ENCODE measurements around the gene PLXDC2.

The PLXDC2 gene

DNA sequence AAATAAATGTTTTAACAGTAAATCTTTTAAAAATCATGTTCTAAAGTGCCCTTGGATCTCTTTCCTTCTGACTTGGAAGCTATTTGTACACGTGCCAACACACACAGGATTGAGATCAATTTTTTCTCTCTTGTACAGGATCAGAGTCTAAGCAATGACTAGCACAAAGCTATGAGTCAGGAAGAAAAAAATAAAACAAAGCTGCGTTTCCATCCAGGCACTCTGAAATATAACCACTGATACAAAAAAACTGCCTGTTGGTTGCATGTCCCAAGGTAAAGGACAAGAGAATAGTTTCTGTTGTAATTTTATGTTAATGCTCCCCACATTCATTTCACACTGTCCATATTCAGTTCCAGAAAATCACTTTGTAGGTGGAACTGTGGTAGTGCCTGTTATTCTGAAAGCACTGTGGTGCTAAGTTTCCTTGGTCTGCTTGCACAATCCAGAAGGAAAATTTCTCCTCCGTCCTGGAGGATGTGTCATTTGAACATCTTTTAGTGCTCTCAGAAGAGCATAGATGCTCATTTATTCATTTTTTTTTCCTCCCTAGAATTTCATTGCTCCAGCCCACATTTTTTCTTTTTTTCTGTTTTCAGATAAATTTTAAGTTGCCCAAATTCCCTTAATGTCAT is 113.4 kb downstream of the PLXDC2 start:
- POLR2A ChIA-PET = no interaction called here
- no peak for TF ChIP-seq BHLHE40 (IDR thresholded peaks at IDR 0.05; ENCODE audit: borderline replicate concordance)
- no peak for TF ChIP-seq ARNT (IDR thresholded peaks at IDR 0.05)
- TF ChIP-seq SP1 (IDR thresholded peaks at IDR 0.05) = no peak
- no peak for TF ChIP-seq LEF1 (IDR thresholded peaks at IDR 0.05; ENCODE audit: borderline replicate concordance)
- TF ChIP-seq NFRKB (IDR thresholded peaks at IDR 0.05) = no peak
- DNase-seq (ENCODE audit: extremely low spot score) = no peak
- CTCF ChIA-PET = no interaction called here

DNA sequence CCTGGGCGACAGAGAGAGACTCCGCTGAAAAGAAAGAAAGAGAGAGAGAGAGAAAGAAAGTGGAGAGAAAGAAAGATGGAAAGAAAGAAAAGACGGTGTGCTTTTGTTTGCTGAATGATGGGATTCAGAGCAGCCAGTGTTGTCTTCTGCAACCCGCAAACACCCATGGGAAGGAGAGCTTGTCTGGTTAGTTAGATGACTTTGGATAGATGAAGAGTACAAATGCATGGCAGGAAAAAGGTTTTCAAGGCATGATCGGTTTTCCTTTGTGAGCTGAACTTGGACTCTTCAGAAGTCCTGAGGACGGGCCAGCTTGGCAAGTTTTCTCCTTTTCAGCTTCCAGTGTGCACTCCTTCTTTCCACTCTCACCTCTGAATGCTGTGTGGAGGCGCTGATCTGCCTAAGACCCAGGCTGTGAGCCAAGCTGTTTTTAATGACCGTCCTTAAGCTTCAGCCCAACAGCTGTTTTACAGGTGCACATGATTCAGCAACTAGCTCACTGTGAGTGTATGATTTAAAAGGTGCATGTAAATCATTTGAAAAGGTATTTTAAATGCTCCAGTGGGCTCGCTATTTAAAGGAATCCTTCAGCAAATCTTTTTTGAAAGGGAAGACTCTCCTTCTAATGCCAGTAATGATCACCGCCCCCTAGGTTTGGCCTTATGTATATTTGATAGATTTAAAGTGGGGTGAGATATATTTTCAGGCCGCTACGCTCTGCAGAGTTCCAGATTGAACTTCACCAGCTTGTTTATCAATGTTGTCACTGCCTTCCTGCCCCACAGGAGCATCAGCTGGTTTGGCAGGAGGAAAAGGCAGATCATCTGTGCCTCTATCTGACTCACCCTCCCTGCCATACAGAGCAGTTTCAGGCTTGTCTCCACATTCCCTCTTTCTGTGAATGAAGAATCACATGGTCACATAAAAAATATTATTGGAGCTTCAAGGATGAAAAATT is 115.0 kb downstream of the PLXDC2 start:
- CTCF ChIA-PET = no interaction called here

DNA sequence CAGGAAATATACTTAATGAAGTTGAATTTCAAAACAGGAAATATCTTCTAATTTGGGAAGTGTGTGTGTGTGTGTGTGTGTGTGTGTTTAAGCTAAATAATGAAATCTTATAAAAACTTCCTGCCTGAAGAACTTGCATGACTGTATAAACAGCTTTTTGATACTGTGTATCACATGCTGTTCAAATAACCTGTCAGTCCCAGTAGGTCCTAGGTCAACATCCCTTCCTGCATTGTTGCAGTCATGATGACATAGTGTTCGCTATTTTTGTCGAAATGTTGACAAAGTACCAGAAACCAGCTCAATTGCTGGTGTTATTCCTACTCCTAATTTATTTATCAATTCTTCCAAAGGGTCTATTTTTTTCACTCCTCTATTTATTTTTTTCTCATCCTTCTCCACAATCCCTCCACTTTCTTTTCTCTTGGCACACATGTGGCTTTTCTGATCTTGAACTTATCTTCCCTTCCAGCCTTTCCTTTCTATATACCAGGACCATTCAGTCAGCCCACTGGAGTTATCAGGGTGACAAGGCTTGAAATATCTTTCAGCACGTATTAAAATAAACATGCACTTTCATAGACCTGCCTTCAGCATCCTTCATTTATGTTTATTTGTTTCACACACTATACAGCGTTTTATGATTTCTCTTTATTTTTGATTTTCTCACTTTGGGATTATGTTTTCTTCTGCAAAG is 115.8 kb downstream of the PLXDC2 start:
- POLR2A ChIA-PET = no interaction called here
- DNase-seq (ENCODE audit: extremely low spot score) = no peak
- CTCF ChIA-PET = no interaction called here
- TF ChIP-seq FOXK2 (IDR thresholded peaks at IDR 0.05) (no peak), SUZ12 (IDR thresholded peaks at IDR 0.05) (no peak), NFRKB (IDR thresholded peaks at IDR 0.05) (no peak), ARNT (IDR thresholded peaks at IDR 0.05) (no peak), ZNF384 (IDR thresholded peaks at IDR 0.05) (no peak), TARDBP (IDR thresholded peaks at IDR 0.05) (no peak), ELF4 (IDR thresholded peaks at IDR 0.05) (no peak), SP1 (IDR thresholded peaks at IDR 0.05) (no peak), LEF1 (IDR thresholded peaks at IDR 0.05; ENCODE audit: borderline replicate concordance) (no peak), BHLHE40 (IDR thresholded peaks at IDR 0.05; ENCODE audit: borderline replicate concordance) (no peak), FOXA1 (IDR thresholded peaks at IDR 0.05) (no peak), HDGF (IDR thresholded peaks at IDR 0.05; ENCODE audit: borderline replicate concordance) (no peak), CTBP1 (IDR thresholded peaks at IDR 0.05; ENCODE audit: borderline replicate concordance) (no peak), L3MBTL2 (conservative IDR thresholded peaks at IDR 0.05) (no peak)
- TF ChIP-seq, protein P1, sequence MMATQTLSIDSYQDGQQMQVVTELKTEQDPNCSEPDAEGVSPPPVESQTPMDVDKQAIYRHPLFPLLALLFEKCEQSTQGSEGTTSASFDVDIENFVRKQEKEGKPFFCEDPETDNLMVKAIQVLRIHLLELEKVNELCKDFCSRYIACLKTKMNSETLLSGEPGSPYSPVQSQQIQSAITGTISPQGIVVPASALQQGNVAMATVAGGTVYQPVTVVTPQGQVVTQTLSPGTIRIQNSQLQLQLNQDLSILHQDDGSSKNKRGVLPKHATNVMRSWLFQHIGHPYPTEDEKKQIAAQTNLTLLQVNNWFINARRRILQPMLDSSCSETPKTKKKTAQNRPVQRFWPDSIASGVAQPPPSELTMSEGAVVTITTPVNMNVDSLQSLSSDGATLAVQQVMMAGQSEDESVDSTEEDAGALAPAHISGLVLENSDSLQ (IDR thresholded peaks at IDR 0.05) = no peak

More for the DNA sequence above, 115.0 kb downstream of the PLXDC2 start:
- DNase-seq (ENCODE audit: extremely low spot score) = no peak
- TF ChIP-seq NFRKB (IDR thresholded peaks at IDR 0.05) (no peak), L3MBTL2 (conservative IDR thresholded peaks at IDR 0.05) (no peak), ZNF384 (IDR thresholded peaks at IDR 0.05) (no peak), FOXA1 (IDR thresholded peaks at IDR 0.05) (no peak), ARNT (IDR thresholded peaks at IDR 0.05) (no peak), FOXM1 (IDR thresholded peaks at IDR 0.05; ENCODE audit: borderline replicate concordance) (no peak), ELF4 (IDR thresholded peaks at IDR 0.05) (no peak), BHLHE40 (IDR thresholded peaks at IDR 0.05; ENCODE audit: borderline replicate concordance) (no peak), CTBP1 (IDR thresholded peaks at IDR 0.05; ENCODE audit: borderline replicate concordance) (no peak)
- POLR2A ChIA-PET = no interaction called here

DNA sequence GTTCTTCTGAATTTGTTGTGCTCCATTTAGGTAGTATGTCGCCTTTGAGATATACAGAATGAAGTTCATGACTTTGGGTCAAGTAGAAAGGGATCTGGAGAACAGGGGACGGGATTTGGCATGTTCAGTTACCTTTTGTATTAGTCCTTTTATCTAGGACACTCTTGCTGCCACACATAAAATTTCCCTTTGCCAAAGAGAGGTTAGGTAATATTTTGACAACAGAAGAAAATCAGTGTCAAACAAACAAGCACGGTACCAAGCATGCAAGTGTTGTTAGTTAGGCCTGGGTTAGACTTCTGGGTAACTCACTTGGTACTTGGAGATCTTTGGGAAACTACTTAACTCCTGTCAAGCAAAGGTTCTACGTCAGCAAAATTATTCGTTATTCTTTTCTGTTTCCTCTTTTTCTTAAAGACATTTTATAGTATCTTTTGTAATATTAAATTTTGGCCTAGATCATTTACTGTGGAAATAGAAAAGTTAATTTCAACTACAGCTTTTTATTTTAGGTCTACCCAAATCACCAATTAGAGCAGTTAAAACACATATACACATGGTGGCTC is 116.7 kb downstream of the PLXDC2 start:
- TF ChIP-seq SUZ12 (IDR thresholded peaks at IDR 0.05) = no peak
- no peak for TF ChIP-seq ELF4 (IDR thresholded peaks at IDR 0.05)
- TF ChIP-seq, protein P1 (IDR thresholded peaks at IDR 0.05) = no peak
- no peak for TF ChIP-seq BHLHE40 (IDR thresholded peaks at IDR 0.05; ENCODE audit: borderline replicate concordance)
- no peak for TF ChIP-seq TARDBP (IDR thresholded peaks at IDR 0.05)
- TF ChIP-seq FOXA1 (IDR thresholded peaks at IDR 0.05) = no peak
- no peak for TF ChIP-seq CTBP1 (IDR thresholded peaks at IDR 0.05; ENCODE audit: borderline replicate concordance)
- no peak for TF ChIP-seq LEF1 (IDR thresholded peaks at IDR 0.05; ENCODE audit: borderline replicate concordance)
- no peak for TF ChIP-seq SP1 (IDR thresholded peaks at IDR 0.05)
- TF ChIP-seq NFRKB (IDR thresholded peaks at IDR 0.05) = no peak
- TF ChIP-seq L3MBTL2 (conservative IDR thresholded peaks at IDR 0.05) = no peak
- TF ChIP-seq FOXM1 (IDR thresholded peaks at IDR 0.05; ENCODE audit: borderline replicate concordance) = no peak
- no peak for TF ChIP-seq HDGF (IDR thresholded peaks at IDR 0.05; ENCODE audit: borderline replicate concordance)
- no peak for TF ChIP-seq ZNF384 (IDR thresholded peaks at IDR 0.05)
- no peak for TF ChIP-seq ARNT (IDR thresholded peaks at IDR 0.05)
- ChIA-PET POLR2A (no interaction called here), CTCF (no interaction called here)
- no peak for DNase-seq (ENCODE audit: extremely low spot score)

DNA sequence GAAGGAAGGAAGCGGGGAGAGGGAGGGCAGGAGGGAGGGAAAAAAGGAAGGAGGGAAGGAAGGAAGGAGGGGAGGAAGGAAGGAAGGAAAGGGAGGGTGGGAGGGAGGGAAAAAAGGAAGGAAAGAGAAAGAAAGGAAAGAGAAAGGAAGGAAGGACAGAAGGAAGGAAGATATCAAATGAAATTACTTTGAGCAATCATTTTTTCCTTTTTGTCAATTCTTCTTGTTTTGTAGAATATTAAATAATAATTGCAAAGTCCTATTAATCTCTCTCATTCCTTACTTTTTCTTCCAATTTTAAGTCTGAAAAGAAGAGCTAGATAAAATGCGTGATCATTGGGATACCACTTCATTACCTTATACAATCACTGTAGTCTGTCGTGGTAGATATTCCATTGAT is 117.5 kb downstream of the PLXDC2 start:
- ChIA-PET CTCF (no interaction called here), POLR2A (no interaction called here)
- TF ChIP-seq FOXA1 (IDR thresholded peaks at IDR 0.05) (no peak), ARNT (IDR thresholded peaks at IDR 0.05) (no peak), FOXK2 (IDR thresholded peaks at IDR 0.05) (no peak), BHLHE40 (IDR thresholded peaks at IDR 0.05; ENCODE audit: borderline replicate concordance) (no peak), L3MBTL2 (conservative IDR thresholded peaks at IDR 0.05) (no peak), ZNF384 (IDR thresholded peaks at IDR 0.05) (no peak), SP1 (IDR thresholded peaks at IDR 0.05) (no peak), TARDBP (IDR thresholded peaks at IDR 0.05) (no peak), ELF4 (IDR thresholded peaks at IDR 0.05) (no peak), SUZ12 (IDR thresholded peaks at IDR 0.05) (no peak), LEF1 (IDR thresholded peaks at IDR 0.05; ENCODE audit: borderline replicate concordance) (no peak), NFRKB (IDR thresholded peaks at IDR 0.05) (no peak)
- TF ChIP-seq, protein P1 (IDR thresholded peaks at IDR 0.05) = no peak

More for the DNA sequence above, 117.5 kb downstream of the PLXDC2 start:
- no peak for DNase-seq (ENCODE audit: extremely low spot score)
